Lower leg skin (tissue), 3 donors: Measurements from ENCODE around the gene GAL3ST1.

ENCODE experiments used
- CTCF ChIP-seq, 3 donors: fragments of 450-650 bp; IDR thresholded peaks; one replicate each; pipeline ENCODE4 v1.5.1; 2016; ENCODE audit warnings: antibody characterized with exemption in 3 of 3, mild to moderate bottlenecking in 3 of 3, moderate library complexity in 2 of 3
- POLR2A ChIP-seq, 2 donors: fragments of 450-650 bp; IDR thresholded peaks; one replicate each; pipeline ENCODE4 v1.6.1; 2016 to 2017; ENCODE audit warnings: antibody characterized with exemption in 2 of 2, mild to moderate bottlenecking in 1 of 2, moderate library complexity in 1 of 2

DNA sequence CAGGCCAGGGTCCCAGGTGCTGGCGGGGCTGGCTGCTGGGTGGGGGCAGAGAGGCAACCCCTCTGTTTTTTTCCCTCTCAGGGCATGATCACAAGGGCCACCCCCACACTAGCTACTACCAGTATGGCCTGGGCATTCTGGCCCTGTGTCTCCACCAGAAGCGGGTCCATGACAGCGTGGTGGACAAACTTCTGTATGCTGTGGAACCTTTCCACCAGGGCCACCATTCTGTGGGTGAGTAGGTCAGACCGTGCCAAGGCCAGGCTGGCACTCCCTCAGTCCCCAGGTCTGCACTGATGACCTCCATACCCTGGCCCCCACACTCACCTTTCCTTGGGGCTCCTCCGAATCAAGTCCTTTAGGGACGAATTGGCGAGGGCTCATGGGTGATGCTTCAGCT, 39.8 kb upstream of the GAL3ST1 start:
- TF ChIP-seq CTCF (IDR thresholded peaks at IDR 0.05), result no peak
- TF ChIP-seq POLR2A (IDR thresholded peaks at IDR 0.05), result no peak
